OCI-M1 (cell line): Measurements from ENCODE around the gene ZC3H18.

ENCODE experiments used
- DNase-seq: peaks from one replicate; lab custom pipeline; 2025; lab: John Stamatoyannopoulos, UW

ZC3H18 gene

DNA sequence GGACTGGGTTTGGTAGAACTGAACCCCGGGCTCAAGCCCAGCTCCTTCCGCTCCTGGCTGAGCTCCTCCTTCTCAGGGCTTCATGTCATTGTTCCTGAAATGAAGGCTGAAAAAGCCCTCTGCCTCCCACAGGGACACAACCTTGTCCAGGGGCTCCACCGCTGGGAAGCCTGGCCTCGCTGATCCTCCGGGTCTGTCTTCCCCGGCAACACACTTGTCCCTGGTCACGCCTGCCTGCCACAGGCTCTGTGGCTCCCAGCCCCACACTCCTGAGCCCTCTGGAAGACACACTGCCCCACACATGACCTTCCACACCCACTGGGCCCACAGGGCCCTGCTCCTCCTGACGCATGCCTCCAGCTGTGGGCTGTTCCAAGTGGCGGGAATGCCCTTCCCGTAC is 18.0 kb upstream of the ZC3H18 start:
- no peak for DNase-seq

DNA sequence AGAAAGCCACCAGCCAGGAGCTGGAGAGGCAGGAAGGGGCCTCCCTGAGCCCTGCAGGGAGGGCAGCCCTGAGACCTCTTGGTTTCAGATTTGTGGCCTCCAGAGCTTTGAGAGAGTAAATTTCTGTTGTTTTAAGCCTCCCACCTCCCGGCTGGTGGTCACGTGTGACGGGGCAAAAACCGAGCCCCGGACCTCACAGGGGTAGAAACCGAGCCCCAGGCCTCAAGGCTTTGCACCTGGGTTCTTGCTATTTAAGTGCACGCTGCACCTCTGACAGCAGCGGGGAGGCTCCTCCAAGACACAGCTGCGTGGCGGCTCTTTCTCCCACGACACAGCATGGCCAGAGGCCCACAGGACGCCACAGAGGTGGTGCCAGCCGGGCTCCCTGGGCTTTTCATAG is 17.4 kb upstream of the ZC3H18 start:
- no peak for DNase-seq

DNA sequence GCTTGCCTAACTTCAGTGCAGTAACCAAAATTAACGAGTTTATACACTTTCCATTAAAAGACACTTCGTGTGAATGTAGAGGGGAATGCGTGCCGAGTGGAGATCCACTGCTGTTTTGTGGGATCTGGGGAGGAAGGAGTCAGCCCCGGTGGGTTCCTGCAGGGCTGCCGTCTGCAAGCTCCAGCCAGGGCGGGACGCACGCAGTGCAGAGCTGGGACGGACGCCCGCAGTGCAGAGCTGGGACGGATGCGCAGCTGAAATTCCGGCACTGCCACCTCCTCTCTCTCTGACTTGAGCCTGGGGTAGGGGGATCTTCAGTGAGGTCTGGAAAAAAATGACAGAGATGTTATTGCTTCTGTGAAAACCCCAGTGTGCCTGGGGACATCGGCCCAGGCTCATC is 16.5 kb upstream of the ZC3H18 start:
- DNase-seq, result no peak

- no peak for DNase-seq
These were observed 15.4 kb upstream of the ZC3H18 start for GRCh38 chr16:88554711-88555264.

GRCh38 chr16:88556294-88556988 is 13.8 kb upstream of the ZC3H18 start:
- DNase-seq, result no peak

GRCh38 chr16:88558457-88559442 is 11.5 kb upstream of the ZC3H18 start:
- peak; percentile 84 for DNase-seq

DNA sequence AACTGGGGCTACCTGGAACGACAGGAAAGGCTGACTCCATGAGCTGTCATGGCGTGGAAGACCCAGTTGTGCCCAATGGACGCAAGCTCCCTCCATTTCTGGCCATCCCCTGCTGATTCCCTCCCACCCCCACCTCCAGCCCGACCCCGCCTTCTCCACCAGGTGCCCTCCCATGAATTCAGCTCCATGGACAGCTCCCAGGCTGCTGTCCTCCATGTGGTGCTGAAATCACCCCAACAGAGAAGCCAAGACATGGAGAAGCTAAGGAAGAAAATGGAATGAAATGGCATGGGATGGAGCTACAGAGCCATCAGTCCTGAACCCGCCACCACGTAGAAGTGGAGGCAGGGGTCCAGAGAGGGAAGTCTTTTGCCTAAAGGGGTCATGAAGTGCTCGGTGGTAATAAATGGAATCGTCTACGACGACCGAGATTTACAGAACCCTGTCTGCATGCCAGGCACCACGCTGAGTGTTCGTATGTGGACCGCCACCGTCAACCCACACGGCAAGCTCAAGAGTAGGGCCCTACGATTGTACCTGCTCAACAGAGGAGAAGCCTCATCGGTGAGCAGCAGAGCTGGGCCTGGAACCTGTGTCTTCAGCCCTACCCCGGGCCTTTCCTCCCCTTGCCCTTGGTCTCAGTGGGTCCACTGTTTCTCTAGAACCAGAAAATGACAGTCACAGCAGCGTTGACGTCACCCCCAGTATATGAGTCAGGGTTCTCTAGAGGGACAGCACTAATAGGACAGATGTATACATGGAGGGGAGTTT is 9.3 kb upstream of the ZC3H18 start:
- peak; percentile 54 for DNase-seq

- peak; percentile 73 for DNase-seq
These were observed 8.5 kb upstream of the ZC3H18 start for GRCh38 chr16:88561485-88562359.

DNA sequence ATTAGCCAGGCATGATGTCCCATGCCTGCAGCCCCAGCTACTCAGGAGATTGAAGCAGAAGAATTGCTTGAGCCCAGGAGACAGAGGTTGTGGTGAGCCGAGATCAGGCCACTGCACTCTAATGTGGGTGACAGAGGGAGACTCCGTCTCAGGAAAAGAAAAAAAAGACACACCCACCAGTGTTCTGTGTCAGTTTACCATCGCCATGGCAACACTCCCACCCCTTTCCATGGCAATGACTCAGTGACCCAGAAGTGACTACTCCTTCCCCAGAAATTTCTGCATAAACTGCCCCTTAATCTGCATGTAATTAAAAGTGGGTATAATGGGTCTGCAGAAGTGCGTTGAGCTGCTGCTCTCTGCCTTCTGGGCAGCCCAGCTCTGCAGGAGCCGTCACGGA is 4.0 kb upstream of the ZC3H18 start:
- DNase-seq, result no peak

DNA sequence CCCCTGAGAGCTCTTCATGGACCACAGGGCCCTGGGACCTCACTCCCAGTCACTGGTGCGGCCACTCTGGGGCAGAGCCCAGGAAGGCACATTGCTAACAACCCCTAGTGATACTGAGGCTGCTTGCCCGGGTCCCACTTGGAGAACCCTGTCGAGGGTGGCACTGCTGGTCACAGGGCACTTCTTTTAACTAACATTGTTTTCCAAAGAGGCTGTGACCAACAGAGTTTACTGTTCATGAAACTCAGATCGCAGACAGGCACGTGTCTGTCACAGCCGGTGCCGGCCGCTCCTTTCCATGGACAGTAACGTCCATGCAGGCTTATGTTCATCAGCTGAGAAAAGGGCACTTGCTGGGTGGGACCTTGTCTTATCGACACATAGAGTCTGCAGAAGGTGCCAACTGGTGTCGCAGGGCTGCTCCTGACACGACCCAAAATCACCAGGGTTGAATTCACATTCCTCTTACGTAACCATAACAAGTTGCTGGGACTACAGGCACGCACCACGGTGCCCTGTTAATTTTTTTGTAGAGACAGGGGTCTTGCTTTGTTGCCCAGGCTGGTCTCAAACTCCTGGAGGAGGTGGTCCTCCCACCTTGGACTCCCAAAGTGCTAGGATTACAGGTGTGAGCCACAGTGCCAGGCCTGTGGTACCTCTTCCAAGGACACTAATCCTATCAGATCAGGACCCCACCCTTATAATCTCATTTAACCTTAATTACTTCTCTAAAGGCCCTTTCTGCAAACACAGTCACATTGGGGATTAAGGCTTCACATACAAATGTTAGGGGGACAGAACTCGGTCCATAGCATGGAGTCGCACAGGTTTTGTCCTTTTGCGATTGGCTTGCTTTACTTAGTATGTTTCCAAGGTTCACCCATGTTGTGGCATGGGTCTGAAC is 1.2 kb upstream of the ZC3H18 start:
- peak; percentile 38 for DNase-seq

- DNase-seq, result no peak
These were observed 604 bp upstream of the ZC3H18 start for GRCh38 chr16:88569614-88569984.

DNA sequence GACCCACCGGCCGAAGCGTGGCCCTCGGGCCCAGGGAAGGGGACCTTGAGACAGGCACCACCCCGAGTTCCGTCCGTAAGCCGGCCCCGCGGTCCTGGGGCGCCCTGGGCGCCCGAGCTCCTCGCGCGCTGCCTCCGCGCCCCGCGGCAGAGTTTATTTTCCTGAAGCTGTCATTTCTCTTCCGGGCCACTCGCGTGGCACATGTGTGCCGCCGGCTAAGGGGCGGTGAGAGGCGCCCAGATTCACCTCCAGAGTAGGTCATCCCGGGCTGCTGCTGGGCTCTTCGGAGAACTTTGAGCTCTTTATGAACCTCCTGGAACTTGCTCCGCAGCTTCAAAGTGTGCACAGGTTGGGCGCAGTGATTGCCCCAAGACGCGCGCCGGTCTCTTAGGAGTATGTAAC is 489 bp downstream of the ZC3H18 start:
- DNase-seq, result peak; percentile 38

GRCh38 chr16:88575251-88575650 is 5.0 kb downstream of the ZC3H18 start:
- no peak for DNase-seq

DNA sequence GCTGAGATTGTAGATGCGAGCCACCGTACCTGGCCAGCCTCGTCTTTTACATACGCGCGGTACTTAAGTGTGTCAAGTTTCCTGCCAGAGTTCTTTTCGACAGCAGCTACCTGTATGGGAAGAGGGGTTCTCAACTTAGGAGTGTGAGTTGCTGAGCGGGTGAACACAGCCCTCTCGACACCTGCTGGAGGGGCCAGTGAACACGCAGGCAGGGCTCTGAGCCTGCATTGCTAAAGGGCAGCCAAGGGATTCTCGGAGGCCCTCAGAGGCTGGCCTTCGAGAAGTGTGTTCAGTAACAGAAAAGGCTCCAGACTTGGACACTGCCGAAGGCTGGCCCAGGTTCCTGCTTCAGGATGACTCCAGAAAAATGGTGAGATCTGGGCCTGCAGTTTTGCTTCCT is 6.1 kb downstream of the ZC3H18 start:
- DNase-seq, result no peak

DNA sequence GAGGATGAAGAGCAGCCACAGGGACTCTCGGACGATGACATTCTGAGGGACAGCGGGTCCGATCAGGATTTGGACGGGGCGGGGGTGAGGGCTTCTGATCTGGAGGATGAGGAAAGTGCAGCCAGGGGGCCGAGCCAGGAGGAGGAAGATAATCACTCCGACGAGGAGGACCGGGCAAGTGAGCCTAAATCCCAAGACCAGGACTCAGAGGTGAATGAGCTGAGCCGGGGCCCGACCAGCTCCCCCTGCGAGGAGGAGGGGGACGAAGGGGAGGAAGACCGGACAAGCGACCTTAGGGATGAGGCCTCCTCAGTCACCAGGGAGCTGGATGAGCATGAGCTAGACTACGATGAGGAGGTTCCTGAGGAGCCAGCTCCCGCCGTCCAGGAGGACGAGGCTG is 7.0 kb downstream of the ZC3H18 start:
- no peak for DNase-seq

- DNase-seq, result no peak
These were observed 8.5 kb downstream of the ZC3H18 start for GRCh38 chr16:88578446-88579313.

GRCh38 chr16:88580371-88580770 is 10.2 kb downstream of the ZC3H18 start:
- DNase-seq, result no peak

DNA sequence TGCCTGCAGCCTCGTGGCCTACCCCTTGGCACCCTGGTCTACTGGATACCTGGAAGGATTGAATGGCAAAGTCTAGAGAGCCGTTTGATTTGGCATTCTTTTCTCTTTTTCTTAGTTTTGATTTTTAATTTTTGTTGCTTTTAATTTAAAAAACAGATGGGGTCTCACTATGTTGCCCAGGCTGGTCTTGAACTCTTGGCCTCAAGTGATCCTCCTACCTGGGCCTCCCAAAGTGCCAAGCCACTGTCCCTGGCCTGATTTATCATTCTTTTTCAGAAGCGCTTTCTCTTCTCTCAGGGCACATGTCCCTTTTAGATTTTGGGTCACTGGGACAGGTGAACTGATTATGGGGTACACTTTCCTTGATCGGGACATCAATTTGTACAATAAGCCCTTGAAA is 10.8 kb downstream of the ZC3H18 start:
- DNase-seq, result no peak

DNA sequence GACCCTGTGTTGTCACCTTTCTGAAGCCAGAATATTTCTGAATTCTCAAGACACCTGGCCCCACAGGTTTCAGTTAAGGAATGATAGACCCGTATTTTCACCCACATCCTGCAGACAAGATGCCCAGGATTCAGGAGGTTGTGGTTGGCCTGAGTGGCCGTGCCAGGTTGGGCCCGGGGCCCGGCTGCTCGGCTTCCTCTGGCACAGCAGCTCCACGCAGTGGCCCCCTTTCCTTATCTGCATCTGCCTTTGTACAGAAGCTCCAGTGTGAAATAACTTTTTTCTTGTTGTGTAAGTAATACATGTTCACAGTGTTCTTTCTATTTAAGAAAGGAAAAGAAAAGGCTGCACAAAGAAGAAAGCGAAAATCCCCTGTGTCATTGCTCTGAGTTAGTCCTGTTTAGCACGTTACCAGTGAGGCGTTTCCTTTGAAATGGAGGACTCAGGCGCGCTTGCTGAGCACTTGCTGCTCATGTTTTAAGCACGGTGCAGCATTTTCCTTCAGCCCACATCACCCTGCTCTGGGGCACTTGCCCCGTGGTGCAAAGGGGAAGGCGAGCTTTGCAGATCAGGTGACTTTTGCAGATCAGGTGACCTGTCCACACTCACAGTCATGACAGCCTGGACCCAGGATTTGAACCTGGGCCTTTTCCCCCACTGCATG is 12.8 kb downstream of the ZC3H18 start:
- no peak for DNase-seq
